Ascending aorta (tissue), 2 donors: ENCODE measurements around the gene SRD5A2. TPM values are rescaled to one million over a fixed set of nuclear protein-coding genes. Genes with fewer than 3 reads are reported as not detected.

Experiments
- DNase-seq, 2 donors: peaks; one replicate each; pipeline ENCODE4 v3.0.0-alpha.2; 2019; ENCODE audit warnings: low spot score in 2 of 2
- H3K27ac ChIP-seq, 2 donors: fragments of 200-600 bp; sonication (generic); one replicate each; pipeline ENCODE4 v1.5.1; 2016 to 2017; ENCODE audit warnings: mild to moderate bottlenecking in 1 of 2
- H3K27me3 ChIP-seq: fragments of 200-600 bp; sonication (generic); one replicate; pipeline ENCODE4 v1.5.1; 2017
- H3K36me3 ChIP-seq, 2 donors: fragments of 200-600 bp; sonication (generic); one replicate each; pipeline ENCODE4 v1.5.1; 2016
- H3K4me1 ChIP-seq, 2 donors: fragments of 200-600 bp; sonication (generic); one replicate each; pipeline ENCODE4 v1.5.1; 2016 to 2017; ENCODE audit warnings: mild to moderate bottlenecking in 1 of 2
- H3K4me3 ChIP-seq, 2 donors: fragments of 200-600 bp; sonication (generic); one replicate each; pipeline ENCODE4 v1.5.1; 2016 to 2017; ENCODE audit warnings: mild to moderate bottlenecking in 1 of 2
- H3K9me3 ChIP-seq, 2 donors: fragments of 200-600 bp; sonication (generic); one replicate each; pipeline ENCODE4 v1.5.1; 2016
- intact Hi-C: fragments of 100-400 bp; cut with DNase I; formaldehyde crosslinking; loops from one replicate; pipeline ENCODE4 v1.15.1; 2023
- total RNA-seq: library from RNA; depleted of rRNA; stranded (reverse); fragments of >200 nt; gene quantifications from one replicate; pipeline ENCODE4 v1.1.0, GENCODE V29; 2016
- TF ChIP-seq, protein P1 (sequence below), 3 experiments: fragments of 200-600 bp in 2 of 3; fragments of 450-650 bp in 1 of 3; sonication (generic) in 2 of 3; IDR thresholded peaks; one replicate each; pipeline ENCODE4 v1.5.1; 2016 to 2019; ENCODE audit warnings: antibody characterized with exemption in 3 of 3, mild to moderate bottlenecking in 1 of 3, moderate library complexity in 1 of 3

SRD5A2 gene
- total RNA-seq, 1 donor from 2014 or later = not detected

DNA sequence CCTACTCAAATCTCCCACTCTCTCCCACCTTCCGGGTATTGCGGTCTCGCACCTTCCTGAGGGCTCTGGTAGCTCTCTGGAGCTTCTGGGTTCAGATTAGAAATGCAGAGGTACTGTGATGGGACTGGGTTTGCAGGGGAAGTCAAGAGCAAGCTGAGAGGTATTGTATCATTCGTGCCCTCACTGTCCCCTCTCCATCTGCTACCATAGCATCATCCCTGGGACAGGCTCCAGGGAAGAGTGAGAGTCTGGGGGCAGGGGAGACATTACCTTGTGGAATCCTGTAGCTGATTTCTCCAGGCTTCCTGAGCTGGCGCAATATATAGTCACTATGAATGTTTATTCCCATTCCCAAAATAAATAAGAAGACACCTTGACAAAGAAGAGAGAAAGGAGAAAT, 49.6 kb downstream of the SRD5A2 start:
- TF ChIP-seq, protein P1, sequence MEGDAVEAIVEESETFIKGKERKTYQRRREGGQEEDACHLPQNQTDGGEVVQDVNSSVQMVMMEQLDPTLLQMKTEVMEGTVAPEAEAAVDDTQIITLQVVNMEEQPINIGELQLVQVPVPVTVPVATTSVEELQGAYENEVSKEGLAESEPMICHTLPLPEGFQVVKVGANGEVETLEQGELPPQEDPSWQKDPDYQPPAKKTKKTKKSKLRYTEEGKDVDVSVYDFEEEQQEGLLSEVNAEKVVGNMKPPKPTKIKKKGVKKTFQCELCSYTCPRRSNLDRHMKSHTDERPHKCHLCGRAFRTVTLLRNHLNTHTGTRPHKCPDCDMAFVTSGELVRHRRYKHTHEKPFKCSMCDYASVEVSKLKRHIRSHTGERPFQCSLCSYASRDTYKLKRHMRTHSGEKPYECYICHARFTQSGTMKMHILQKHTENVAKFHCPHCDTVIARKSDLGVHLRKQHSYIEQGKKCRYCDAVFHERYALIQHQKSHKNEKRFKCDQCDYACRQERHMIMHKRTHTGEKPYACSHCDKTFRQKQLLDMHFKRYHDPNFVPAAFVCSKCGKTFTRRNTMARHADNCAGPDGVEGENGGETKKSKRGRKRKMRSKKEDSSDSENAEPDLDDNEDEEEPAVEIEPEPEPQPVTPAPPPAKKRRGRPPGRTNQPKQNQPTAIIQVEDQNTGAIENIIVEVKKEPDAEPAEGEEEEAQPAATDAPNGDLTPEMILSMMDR (IDR thresholded peaks at IDR 0.05) = no peak
- no peaks in the 10 kb centered on the region for H3K36me3 ChIP-seq
- H3K4me1 ChIP-seq = no peaks in the 10 kb centered on the region
- H3K27ac ChIP-seq = no peak overlapping the region
- no peak for DNase-seq
- intact Hi-C loops = no loop called here
- no peaks in the 10 kb centered on the region for H3K9me3 ChIP-seq
- H3K27me3 ChIP-seq = no peaks in the 10 kb centered on the region
- no peak overlapping the region for H3K4me3 ChIP-seq

DNA sequence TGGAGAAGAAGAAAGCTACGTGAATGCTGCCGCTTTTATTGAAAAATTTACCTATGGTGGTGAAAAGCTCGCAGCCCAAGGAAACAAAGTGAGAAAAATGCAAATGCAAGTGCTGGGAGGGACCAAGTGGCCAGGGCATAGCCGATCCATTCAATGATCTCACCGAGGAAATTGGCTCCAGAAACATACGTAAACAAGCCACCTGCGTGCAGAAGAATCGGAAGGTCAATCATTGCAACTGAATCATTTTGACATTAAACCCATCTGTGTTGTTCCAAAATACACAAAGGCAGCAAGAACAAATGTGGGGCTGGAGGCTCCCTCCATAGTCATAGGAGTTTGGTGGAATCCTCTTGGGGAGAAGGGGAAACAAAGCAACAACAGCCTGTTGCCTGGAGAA, 51.5 kb downstream of the SRD5A2 start:
- H3K36me3 ChIP-seq = no peaks in the 10 kb centered on the region
- no peak overlapping the region for H3K27ac ChIP-seq
- intact Hi-C loops = no loop called here
- H3K4me3 ChIP-seq = no peak overlapping the region
- H3K4me1 ChIP-seq = no peaks in the 10 kb centered on the region
- DNase-seq = no peak
- TF ChIP-seq, protein P1 (IDR thresholded peaks at IDR 0.05) = no peak
- H3K27me3 ChIP-seq = no peaks in the 10 kb centered on the region
- H3K9me3 ChIP-seq = no peaks in the 10 kb centered on the region

DNA sequence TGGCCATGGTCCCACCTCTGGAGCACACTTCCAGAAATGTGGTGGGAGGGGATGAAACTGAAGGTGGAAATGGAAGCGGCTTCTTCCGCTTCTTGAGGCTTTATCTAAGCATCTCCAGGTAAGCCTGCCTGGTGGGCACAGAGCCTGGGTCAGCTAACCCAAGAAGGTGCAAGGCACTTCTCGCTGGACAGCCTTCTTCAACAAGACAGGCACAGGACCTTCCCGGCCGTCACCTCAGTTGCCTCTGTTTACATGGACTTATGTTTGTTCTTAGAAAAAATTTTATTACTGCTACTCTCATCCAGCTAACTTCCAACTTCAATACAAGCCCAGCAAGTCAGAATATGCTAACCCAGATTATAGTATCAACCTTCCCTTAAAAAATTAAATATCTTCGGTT, 51.9 kb downstream of the SRD5A2 start:
- H3K4me1 ChIP-seq = no peaks in the 10 kb centered on the region
- no peaks in the 10 kb centered on the region for H3K9me3 ChIP-seq
- no peaks in the 10 kb centered on the region for H3K27me3 ChIP-seq
- no peak overlapping the region for H3K4me3 ChIP-seq
- no peaks in the 10 kb centered on the region for H3K36me3 ChIP-seq
- no peak for DNase-seq
- TF ChIP-seq, protein P1 (IDR thresholded peaks at IDR 0.05) = no peak
- intact Hi-C loops = no loop called here
- H3K27ac ChIP-seq = no peak overlapping the region

DNA sequence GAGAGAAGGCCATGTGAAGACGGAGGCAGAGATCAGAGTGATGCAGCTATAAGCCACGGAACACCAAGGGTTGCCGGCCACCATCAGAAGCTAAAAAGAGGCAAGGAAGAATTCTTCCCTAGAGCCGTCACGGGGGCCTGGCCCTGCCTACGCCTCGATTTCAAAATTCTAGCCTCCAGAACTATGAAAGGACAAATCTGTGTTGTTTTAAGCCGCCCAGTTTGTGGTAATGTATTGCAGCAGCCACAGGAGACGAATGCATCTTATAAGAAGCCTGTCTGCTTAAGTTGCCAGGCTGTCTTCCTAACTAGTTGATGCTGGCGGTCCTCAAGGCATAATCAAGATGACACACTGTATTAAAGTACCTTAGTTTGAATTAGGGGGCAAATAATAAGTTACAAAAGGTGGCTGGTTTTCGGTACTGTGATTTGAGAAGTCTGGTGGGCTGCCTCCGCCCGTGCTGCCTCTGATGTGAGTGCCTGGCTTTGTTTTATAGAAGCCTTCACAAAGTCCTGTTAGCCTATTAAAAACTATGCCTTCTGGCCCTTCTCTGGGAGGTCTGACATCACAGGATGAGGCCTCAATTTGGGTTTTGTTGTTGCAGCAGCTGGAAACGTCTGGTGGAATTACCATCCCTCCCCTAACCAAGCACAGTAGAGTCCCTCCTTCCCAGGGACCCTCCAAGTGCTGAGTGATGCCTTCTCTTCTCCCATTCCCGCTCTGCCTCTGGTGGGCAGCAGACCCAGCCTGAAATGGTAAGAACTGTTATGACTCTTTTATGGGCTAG, 53.6 kb downstream of the SRD5A2 start:
- no peak overlapping the region for H3K27ac ChIP-seq
- H3K9me3 ChIP-seq = no peaks in the 10 kb centered on the region
- DNase-seq = no peak
- no peaks in the 10 kb centered on the region for H3K4me1 ChIP-seq
- H3K4me3 ChIP-seq = no peak overlapping the region
- H3K27me3 ChIP-seq = no peaks in the 10 kb centered on the region
- TF ChIP-seq, protein P1 (IDR thresholded peaks at IDR 0.05) = no peak
- no peaks in the 10 kb centered on the region for H3K36me3 ChIP-seq
- intact Hi-C loops = no loop called here

DNA sequence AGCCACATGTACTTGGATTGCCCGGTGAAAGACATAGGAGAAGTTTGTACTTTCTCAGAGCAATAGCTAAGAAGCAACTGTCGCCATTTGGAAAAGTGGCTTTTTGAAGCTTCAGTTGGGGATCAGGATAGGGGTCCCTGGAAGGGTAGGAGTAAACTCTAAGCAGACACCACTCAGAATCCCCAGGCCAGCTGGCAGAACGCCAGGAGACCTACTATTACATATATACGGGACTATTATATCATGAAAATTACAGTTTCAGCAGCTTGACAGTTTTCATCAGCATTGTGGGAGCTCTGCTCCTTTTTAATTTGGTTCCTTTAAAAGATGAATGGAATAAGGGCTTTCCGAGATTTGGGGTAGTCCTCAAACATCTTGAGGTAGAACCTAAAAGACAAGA, 54.9 kb downstream of the SRD5A2 start:
- no peak overlapping the region for H3K27ac ChIP-seq
- no peaks in the 10 kb centered on the region for H3K9me3 ChIP-seq
- no peak for DNase-seq
- TF ChIP-seq, protein P1 (IDR thresholded peaks at IDR 0.05) = no peak
- intact Hi-C loops = no loop called here
- no peaks in the 10 kb centered on the region for H3K4me1 ChIP-seq
- no peak overlapping the region for H3K4me3 ChIP-seq
- no peaks in the 10 kb centered on the region for H3K27me3 ChIP-seq
- H3K36me3 ChIP-seq = no peaks in the 10 kb centered on the region
